Ascending aorta (tissue), 2 donors: ENCODE measurements around the gene CCDC150. TPM values are rescaled to one million over a fixed set of nuclear protein-coding genes. Genes with fewer than 3 reads are reported as not detected.

Experiments
- DNase-seq, 2 donors: peaks; one replicate each; pipeline ENCODE4 v3.0.0-alpha.2; 2019; ENCODE audit warnings: low spot score in 2 of 2
- H3K27ac ChIP-seq, 2 donors: fragments of 200-600 bp; sonication (generic); one replicate each; pipeline ENCODE4 v1.5.1; 2016 to 2017; ENCODE audit warnings: mild to moderate bottlenecking in 1 of 2
- H3K27me3 ChIP-seq: fragments of 200-600 bp; sonication (generic); one replicate; pipeline ENCODE4 v1.5.1; 2017
- H3K36me3 ChIP-seq, 2 donors: fragments of 200-600 bp; sonication (generic); one replicate each; pipeline ENCODE4 v1.5.1; 2016
- H3K4me1 ChIP-seq, 2 donors: fragments of 200-600 bp; sonication (generic); one replicate each; pipeline ENCODE4 v1.5.1; 2016 to 2017; ENCODE audit warnings: mild to moderate bottlenecking in 1 of 2
- H3K4me3 ChIP-seq, 2 donors: fragments of 200-600 bp; sonication (generic); one replicate each; pipeline ENCODE4 v1.5.1; 2016 to 2017; ENCODE audit warnings: mild to moderate bottlenecking in 1 of 2
- H3K9me3 ChIP-seq, 2 donors: fragments of 200-600 bp; sonication (generic); one replicate each; pipeline ENCODE4 v1.5.1; 2016
- intact Hi-C: fragments of 100-400 bp; cut with DNase I; formaldehyde crosslinking; loops from one replicate; pipeline ENCODE4 v1.15.1; 2023
- total RNA-seq: library from RNA; depleted of rRNA; stranded (reverse); fragments of >200 nt; gene quantifications from one replicate; pipeline ENCODE4 v1.1.0, GENCODE V29; 2016
- TF ChIP-seq, protein P1 (sequence below), 3 experiments: fragments of 200-600 bp in 2 of 3; fragments of 450-650 bp in 1 of 3; sonication (generic) in 2 of 3; IDR thresholded peaks; one replicate each; pipeline ENCODE4 v1.5.1; 2016 to 2019; ENCODE audit warnings: antibody characterized with exemption in 3 of 3, mild to moderate bottlenecking in 1 of 3, moderate library complexity in 1 of 3

Gene CCDC150
- total RNA-seq, 1 donor from 2014 or later: 7.1 TPM

DNA sequence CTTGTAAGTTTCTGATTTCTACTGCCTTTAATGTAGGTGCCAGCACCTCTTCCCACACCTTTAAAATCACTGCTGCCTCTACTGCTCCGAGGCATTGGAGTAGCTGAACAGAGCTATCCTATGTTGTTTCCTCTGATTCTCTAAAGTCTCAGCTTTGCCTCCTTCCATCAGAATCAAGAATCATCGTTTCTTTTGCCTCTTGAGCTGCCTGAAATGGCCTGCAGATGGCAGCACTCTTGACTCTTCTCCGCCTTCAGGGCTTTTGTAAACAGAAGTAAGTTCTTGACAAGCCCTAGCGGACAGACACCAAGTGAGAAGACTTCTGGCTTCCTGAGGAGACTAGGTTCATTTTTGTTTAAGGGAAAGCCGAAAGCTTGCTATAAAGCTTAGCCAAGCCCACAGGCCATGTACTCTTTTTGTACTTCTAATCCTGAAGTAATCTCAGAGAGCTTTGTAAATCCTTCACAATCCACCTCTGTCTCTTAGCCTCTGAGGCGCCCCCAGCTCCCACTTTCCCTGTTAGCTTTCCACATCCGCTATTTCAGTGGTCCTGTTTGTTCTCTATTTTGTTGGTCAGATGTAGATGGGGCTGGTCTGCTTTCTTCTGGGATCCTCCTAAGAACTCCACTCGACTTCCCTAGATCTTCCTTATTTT lies 111.6 kb downstream of the CCDC150 start:
- TF ChIP-seq, protein P1, sequence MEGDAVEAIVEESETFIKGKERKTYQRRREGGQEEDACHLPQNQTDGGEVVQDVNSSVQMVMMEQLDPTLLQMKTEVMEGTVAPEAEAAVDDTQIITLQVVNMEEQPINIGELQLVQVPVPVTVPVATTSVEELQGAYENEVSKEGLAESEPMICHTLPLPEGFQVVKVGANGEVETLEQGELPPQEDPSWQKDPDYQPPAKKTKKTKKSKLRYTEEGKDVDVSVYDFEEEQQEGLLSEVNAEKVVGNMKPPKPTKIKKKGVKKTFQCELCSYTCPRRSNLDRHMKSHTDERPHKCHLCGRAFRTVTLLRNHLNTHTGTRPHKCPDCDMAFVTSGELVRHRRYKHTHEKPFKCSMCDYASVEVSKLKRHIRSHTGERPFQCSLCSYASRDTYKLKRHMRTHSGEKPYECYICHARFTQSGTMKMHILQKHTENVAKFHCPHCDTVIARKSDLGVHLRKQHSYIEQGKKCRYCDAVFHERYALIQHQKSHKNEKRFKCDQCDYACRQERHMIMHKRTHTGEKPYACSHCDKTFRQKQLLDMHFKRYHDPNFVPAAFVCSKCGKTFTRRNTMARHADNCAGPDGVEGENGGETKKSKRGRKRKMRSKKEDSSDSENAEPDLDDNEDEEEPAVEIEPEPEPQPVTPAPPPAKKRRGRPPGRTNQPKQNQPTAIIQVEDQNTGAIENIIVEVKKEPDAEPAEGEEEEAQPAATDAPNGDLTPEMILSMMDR (IDR thresholded peaks at IDR 0.05): peak in 2 of 3 experiments; percentile 62 to 74
- H3K4me1 ChIP-seq: no peaks in the 10 kb centered on the region
- H3K27me3 ChIP-seq: no peaks in the 10 kb centered on the region
- no peak overlapping the region for H3K4me3 ChIP-seq
- H3K9me3 ChIP-seq: peaks cover 0 to 3% of the 10 kb centered on the region in 2 donors
- intact Hi-C loops: no loop called here
- H3K36me3 ChIP-seq: no peaks in the 10 kb centered on the region
- peak in 1 of 2 donors; percentile 72 for DNase-seq
- H3K27ac ChIP-seq: no peak overlapping the region

DNA sequence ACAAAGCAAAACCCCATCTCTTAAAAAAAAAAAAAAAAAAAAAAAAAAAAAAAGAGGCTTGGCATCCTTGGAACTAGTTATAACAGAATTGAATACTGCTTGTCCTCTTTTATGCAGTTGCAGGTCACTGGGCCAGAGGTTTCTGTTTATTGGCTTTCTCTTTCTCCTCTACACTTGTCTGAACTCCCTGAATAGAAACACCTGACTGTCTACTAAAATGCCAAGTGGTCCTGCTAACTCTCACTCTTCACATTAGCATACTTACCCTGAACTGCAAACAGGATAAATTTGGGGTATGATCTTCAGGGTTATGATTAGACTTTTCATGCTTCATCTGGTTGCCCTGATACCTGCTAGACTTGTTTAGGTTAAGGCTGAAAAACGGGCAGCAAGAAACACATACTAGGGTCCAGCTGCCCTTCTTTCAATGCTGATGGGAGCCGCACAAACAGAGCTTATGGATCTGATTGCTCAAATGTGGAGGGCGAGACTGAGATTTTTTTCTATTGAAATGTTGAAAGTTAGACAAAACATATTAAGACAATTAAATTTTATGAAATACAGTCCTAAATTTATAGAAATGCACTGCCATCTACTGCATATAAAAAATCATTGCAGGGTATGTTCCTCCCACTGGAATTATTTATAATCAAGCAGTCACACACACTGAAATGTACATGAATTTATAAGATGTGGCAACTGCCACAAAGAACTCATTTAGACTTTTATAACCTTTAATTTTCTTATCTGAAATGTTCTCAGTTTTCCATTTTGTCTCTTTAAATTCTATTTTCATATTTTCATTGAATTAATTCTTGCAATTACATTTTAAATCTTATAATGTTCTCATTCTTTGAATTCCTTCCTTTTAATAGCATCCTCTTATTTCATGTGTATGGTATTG lies 119.2 kb downstream of the CCDC150 start:
- Histone ChIP-seq H3K9me3 (peaks cover 0 to 4% of the 10 kb centered on the region in 2 donors), H3K27ac (no peak overlapping the region), H3K27me3 (no peaks in the 10 kb centered on the region), H3K4me3 (peak overlapping the region in 1 of 2 donors; percentile 29), H3K4me1 (peaks cover 0 to 7% of the 10 kb centered on the region in 2 donors), H3K36me3 (peaks cover 1 to 6% of the 10 kb centered on the region in 2 donors)
- intact Hi-C loops: loop anchor here (5.0 kb wide), 1 partner anchor 461 kb away; no protein-coding TSS in a partner anchor
- TF ChIP-seq, protein P1 (IDR thresholded peaks at IDR 0.05): peak; percentile 28 to 45 (median 30)
- no peak for DNase-seq

DNA sequence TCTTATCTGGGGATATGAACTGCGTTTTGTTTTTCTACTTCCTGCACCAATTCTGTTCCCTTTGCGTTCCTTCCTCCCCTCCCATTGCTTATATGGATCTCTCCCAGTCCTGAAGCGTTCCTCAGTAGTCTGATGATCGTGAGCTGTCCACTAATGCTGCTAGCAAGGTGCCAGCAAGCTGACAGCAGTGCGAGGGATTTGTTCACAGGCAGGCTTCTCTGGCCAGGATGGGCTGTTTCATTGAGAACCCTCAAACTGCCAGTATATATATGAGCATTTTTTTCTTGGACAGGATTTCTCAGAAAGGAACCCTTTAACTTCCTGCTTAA lies 119.8 kb downstream of the CCDC150 start:
- intact Hi-C loops: loop anchor here (5.0 kb wide), 1 partner anchor 462 kb away; no protein-coding TSS in a partner anchor
- H3K4me1 ChIP-seq: peaks cover 0 to 7% of the 10 kb centered on the region in 2 donors
- no peak for DNase-seq
- no peak overlapping the region for H3K27ac ChIP-seq
- H3K9me3 ChIP-seq: peaks cover 0 to 4% of the 10 kb centered on the region in 2 donors
- H3K36me3 ChIP-seq: peaks cover 3 to 12% of the 10 kb centered on the region in 2 donors
- H3K4me3 ChIP-seq: peak overlapping the region in 1 of 2 donors; percentile 29
- H3K27me3 ChIP-seq: no peaks in the 10 kb centered on the region
- TF ChIP-seq, protein P1 (IDR thresholded peaks at IDR 0.05): no peak

DNA sequence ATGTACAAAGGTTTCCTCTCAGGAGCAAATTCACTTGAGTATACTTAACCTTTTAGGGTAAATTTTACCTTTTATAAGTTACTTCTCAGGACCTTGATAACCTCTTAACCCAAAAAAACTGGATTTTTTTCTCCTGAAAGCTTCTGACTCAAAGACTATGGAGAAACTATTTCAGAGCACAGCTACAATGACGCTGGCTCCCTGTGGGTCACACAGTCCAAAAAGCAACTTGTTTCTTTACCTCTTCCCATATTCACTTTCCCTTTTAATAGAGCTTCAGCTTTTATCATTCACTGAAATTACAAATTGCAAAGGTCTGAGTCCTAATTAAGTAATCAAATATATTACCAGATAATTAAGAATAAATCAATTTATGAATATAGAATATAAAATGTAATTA lies 127.6 kb downstream of the CCDC150 start:
- intact Hi-C loops: no loop called here
- no peaks in the 10 kb centered on the region for H3K4me1 ChIP-seq
- H3K36me3 ChIP-seq: peaks cover 29 to 36% of the 10 kb centered on the region in 2 donors
- no peak overlapping the region for H3K4me3 ChIP-seq
- H3K27ac ChIP-seq: no peak overlapping the region
- H3K27me3 ChIP-seq: no peaks in the 10 kb centered on the region
- no peaks in the 10 kb centered on the region for H3K9me3 ChIP-seq
- TF ChIP-seq, protein P1 (IDR thresholded peaks at IDR 0.05): no peak
- DNase-seq: no peak

Other genes starting within 250 kb of the CCDC150 start
- gene HECW2, start 46.2 kb upstream of the CCDC150 start, total RNA-seq: 4.9 TPM
- 1.5 TPM for gene GTF3C3, start 160.0 kb downstream of the CCDC150 start, total RNA-seq
- gene C2orf66, start 169.6 kb downstream of the CCDC150 start, total RNA-seq: not detected